NOMO-1 (cell line): ENCODE data around the gene ABCB6.

ENCODE experiments used
- DNase-seq, 2 experiments: peaks; one replicate each; lab custom pipeline; 2025; ENCODE audit not compliant: unreplicated experiment in 2 of 2; lab: John Stamatoyannopoulos, UW

Gene ABCB6

DNA sequence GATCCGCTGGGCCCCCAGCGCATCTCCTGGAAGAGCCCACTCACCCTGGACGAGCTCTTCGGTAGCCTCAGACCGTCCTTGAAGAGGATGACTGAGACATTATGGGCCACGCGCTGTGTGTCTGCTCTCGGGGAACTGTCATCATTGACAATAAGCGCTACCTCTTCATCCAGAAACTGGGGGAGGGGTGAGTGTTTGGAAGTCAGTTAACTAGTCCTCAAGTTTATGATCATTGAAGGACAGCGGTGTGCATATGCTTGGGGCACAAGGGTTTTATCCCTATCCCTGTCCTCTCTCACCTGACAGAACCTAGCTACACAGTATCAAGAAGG is 27.1 kb upstream of the ABCB6 start:
- no peak for DNase-seq

GRCh38 chr2:219245148-219245898 is 26.6 kb upstream of the ABCB6 start, which contains the start of the genes GLB1L and STK16:
GLB1L (minus strand) TSS chr2:219245444; CDS start chr2:219243573, 1,871 bp downstream.
STK16 (plus strand) TSS chr2:219245479; CDS start chr2:219246000, 521 bp downstream.
- peak; percentile 78 to 84 for DNase-seq

- DNase-seq, result no peak
Measured at GRCh38 chr2:219244789-219245147, 26.0 kb upstream of the ABCB6 start.

- peak; percentile 49 to 56 for DNase-seq
Measured at GRCh38 chr2:219243291-219243761, 24.6 kb upstream of the ABCB6 start.

- no peak for DNase-seq
Measured at GRCh38 chr2:219234331-219234730, 15.6 kb upstream of the ABCB6 start.

- DNase-seq, result peak in 1 of 2 experiments; percentile 43
Measured at GRCh38 chr2:219230059-219230540, 11.3 kb upstream of the ABCB6 start.

- DNase-seq, result peak; percentile 99
Measured at GRCh38 chr2:219229305-219230058, 10.7 kb upstream of the ABCB6 start, which contains the start of the genes ANKZF1 and ATG9A. ANKZF1 (plus strand) TSS chr2:219229806; CDS start chr2:219230258, 452 bp downstream. ATG9A (minus strand) TSS chr2:219229636; CDS start chr2:219228024, 1,612 bp downstream.

DNA sequence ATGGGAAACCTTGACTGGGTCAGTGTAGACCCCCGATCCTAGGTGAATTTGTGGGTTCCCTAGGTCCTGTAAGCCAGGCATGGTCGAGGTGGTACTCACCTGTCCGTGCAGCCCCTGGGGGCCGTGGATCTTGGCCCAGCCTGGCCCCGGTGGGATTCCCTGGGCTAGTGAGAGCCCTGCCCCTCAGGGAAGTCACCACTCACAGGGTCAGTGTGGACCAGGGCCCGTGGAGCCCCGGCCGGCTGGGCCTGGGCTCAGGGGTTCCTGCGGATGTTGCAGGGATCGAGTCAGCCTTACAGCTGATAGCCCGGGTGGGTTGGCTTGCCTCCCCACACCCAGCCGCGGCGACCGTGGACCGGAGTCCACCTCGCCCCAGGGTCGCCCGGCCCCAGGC is 10.2 kb upstream of the ABCB6 start:
- DNase-seq, result no peak

- DNase-seq, result peak in 1 of 2 experiments; percentile 17
Measured at GRCh38 chr2:219228041-219228910, 9.5 kb upstream of the ABCB6 start.

- DNase-seq, result peak; percentile 53 to 75
Measured at GRCh38 chr2:219225350-219225749, 6.6 kb upstream of the ABCB6 start.

DNA sequence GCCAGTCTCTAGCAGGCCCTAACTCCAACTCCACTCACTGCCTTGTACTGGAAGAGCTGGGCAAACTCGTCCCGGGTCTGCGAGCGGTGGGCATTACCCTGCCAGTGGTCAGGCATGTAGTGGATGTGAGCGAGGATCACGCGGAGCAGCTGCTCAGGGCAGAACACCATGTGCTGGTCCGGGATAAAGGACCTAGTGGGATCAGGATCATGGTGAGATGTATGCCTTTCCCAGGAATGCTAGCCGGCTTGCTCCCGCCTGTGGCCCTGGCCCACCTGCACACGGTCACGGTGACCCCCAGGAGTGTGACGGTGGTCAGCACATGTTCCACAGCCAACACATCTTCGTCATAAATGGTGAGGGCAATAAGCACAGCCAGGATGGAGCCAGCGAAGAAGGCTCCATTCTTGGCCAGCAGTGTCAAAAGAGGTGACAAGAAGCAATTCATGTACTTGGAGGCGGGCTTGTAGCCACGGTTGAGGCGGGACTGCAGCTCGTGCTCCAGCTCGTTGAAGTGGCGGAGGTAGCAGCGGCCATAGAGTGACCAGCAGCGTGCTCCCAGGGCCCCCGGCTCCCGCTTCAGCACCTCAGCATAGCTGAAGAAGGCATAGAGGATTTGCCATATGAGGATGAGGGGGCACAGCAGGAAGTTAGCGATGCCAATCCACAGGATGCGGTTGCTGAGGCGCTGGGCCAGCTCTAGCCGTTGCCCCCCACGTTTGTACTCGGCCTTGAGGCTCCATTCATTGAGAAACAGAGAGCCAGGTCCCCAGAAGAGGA is 5.3 kb upstream of the ABCB6 start:
- no peak for DNase-seq

DNA sequence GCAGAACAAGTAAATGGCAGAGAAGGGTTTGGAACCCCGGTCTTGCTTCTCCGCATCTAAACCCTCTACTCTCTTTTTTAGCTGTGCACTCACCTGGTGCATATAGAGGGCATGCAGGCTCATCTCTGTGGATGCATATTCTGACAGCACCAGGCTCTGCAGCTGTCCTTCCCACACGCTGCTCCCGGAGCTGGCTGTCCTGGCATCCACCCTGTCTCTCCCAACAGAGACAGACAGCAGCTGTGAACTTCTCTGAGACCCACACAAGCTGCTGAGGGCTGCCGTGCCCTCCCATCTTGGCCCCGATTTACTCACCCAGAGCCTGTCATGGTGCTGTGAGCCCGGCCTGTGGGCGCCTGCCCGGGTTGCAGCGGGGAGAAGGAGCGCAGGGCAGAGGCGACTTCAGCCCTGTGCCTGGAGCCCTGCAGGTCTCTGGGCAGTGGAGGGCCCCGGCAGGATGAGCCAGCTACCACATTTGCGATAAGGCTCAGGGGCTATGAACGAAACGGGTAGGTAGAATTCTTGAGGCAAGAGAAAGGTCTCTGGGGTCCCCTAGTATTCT is 3.3 kb upstream of the ABCB6 start:
- DNase-seq, result no peak

DNA sequence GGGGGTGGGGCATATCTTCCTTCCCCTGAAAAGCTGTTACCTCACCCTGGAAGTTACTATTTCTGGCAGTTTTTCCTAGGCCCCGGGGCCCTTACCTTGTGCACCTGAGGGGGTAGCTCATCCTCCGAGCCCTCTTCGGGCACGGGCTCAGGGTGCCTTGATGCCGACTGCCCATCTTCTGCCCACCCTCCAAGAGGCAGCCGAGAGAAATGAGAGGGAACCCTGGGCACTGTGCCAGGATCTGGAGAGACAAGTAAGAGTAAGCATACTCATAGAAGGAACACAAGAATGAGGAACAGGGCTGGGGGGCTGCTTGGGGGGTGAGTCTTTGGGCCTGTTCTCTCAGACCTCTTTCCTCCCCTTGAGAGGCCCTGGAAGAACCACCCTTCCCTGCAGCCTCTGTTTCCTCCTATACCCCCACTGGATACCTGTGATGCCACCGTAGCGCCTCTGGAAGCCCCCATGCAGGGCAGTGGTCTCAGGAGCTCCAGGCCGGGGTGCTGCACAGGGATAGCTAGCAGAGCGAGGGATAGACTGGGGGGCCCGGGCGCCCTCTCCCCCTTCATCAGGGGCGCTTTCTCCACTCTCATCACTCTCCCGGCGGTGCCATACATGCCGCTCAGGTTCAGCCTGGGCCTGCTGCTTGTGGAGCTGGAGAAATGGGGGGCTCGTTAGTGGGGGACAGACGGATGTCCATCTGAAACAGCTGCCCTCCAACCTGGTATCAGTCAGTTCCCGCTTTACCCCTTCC is 2.1 kb upstream of the ABCB6 start:
- DNase-seq, result no peak

DNA sequence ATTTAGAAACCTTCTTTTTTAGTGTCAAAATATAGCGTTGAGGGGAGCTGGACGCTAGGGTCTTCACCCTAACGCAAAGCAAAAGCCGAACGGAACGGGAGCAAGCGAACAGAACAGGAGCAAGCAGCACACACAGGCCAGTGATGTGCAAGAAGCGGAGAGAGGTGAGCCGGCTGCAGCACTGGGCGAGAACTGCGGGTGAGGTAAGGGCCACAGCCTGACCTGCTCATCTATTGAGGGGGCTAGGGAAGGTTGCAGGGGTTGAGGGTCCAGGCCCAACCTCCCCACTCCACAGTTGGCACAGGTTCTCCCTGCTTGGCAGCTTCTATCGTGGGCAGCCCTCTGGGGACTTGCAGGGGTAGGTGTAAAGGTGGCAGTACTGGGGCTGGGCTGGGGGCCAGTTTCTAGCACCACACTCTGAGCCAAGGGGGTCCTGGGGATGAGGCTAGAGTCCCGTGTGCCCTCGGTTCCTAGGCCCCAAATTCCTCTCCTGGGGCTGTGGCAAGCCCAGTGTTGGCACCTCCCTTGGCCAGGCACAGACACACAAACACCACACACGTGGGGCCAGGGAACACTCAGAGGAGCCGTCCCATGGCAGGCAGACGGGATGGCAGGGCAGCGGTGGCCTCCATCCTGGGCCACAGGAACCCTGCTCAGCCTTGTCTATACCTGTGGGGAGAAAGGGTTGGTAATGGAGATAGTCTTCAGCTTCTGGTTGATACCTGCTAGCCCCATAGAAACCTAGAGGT is 1.2 kb upstream of the ABCB6 start:
- no peak for DNase-seq

DNA sequence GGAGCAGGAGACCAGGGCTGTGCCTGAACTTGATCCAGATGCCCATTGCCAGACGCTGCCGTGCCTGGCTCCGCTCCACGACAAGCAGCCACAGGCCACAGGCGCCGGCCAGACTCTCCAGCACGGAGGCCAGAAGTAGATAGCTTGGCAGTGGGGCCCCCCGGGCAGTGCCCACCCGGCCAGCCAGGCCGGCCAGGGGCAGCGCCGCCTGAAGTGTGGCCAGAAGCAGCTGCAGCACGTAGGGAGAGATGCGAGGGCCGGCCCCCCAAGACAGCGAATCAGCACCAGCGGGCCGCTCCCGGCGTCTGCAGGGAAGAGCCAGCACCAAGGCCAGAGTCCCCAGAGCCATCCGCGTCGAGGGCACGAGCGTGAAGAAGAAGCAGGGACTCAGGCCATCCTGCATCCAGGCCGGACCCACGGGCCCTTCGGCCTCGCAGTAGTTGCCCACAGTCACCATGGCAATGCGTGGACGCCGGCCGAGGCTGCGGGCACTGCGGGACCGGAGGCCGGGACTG is 484 bp downstream of the ABCB6 start:
- no peak for DNase-seq

GRCh38 chr2:219216535-219216915 is 2.2 kb downstream of the ABCB6 start:
- no peak for DNase-seq

- no peak for DNase-seq
Measured at GRCh38 chr2:219215871-219216534, 2.8 kb downstream of the ABCB6 start.
